Kidney epithelial cell (primary cell): ENCODE results near the gene KLHL12. TPM values are rescaled to one million over a fixed set of nuclear protein-coding genes. Genes with fewer than 3 reads are reported as not detected.
"Not testable (repeated sequence)": the region's sequence is repeated elsewhere in the genome, so short reads cannot be mapped to it uniquely, and the experiment has no call there.

Source experiments
- DNase-seq: peaks from one replicate; pipeline ENCODE4 v3.0.0-alpha.2; 2010; ENCODE audit warnings: low read depth
- H3K27me3 ChIP-seq: 2 replicates; pipeline ENCODE4 v1.6.0; 2011; ENCODE audit warnings: low read length; ENCODE audit not compliant: control insufficient read depth, insufficient read depth
- H3K36me3 ChIP-seq: 2 replicates; pipeline ENCODE4 v1.5.1; 2011; ENCODE audit warnings: low read length; ENCODE audit not compliant: control insufficient read depth, insufficient read depth
- H3K4me3 ChIP-seq: 2 replicates; pipeline ENCODE4 v1.5.1; 2011; ENCODE audit warnings: low read depth, mild to moderate bottlenecking, control low read depth, low read length
- CTCF ChIP-seq: IDR thresholded peaks from 2 replicates; pipeline ENCODE4 v1.5.1; 2011; ENCODE audit warnings: mild to moderate bottlenecking, moderate library complexity, low read length, control low read depth, inconsistent platforms; ENCODE audit not compliant: insufficient read depth, poor library complexity, severe bottlenecking
- total RNA-seq: library from RNA; depleted of rRNA; stranded (reverse); fragments of >200 nt; gene quantifications from 2 replicates; pipeline ENCODE4 v1.2.3, GENCODE V29; 2015

Gene KLHL12
- total RNA-seq, 1 donor from 2014 or later = 23.4 TPM

- H3K27me3 ChIP-seq = no peaks in the 10 kb centered on the region
- H3K4me3 ChIP-seq = no peak overlapping the region
- DNase-seq = no peak
- no peak for TF ChIP-seq CTCF
- H3K36me3 ChIP-seq = no peaks in the 10 kb centered on the region
Measured at GRCh38 chr1:202935844-202936243, 8.8 kb upstream of the KLHL12 start.

- H3K36me3 ChIP-seq = no peaks in the 10 kb centered on the region
- no peak for TF ChIP-seq CTCF
- no peak overlapping the region for H3K4me3 ChIP-seq
- DNase-seq = no peak
- H3K27me3 ChIP-seq = no peaks in the 10 kb centered on the region
Measured at GRCh38 chr1:202934755-202935154, 7.7 kb upstream of the KLHL12 start.

- Histone ChIP-seq H3K27me3 (no peaks in the 10 kb centered on the region), H3K36me3 (no peaks in the 10 kb centered on the region), H3K4me3 (no peak overlapping the region)
- no peak for DNase-seq
- no peak for TF ChIP-seq CTCF
Measured at GRCh38 chr1:202932476-202932875, 5.4 kb upstream of the KLHL12 start.

GRCh38 chr1:202923533-202923932 is 3.5 kb downstream of the KLHL12 start:
- TF ChIP-seq CTCF = no peak
- Histone ChIP-seq H3K36me3 (no peaks in the 10 kb centered on the region), H3K27me3 (no peaks in the 10 kb centered on the region), H3K4me3 (no peak overlapping the region)
- DNase-seq = no peak

- TF ChIP-seq CTCF = no peak
- no peak for DNase-seq
- Histone ChIP-seq H3K27me3 (no peaks in the 10 kb centered on the region), H3K36me3 (no peaks in the 10 kb centered on the region), H3K4me3 (no peak overlapping the region)
Measured at GRCh38 chr1:202919615-202920014, 7.4 kb downstream of the KLHL12 start.

GRCh38 chr1:202915146-202915545 is 11.9 kb downstream of the KLHL12 start:
- DNase-seq = no peak
- no peaks in the 10 kb centered on the region for H3K27me3 ChIP-seq
- H3K36me3 ChIP-seq = no peaks in the 10 kb centered on the region
- no peak for TF ChIP-seq CTCF
- H3K4me3 ChIP-seq = no peak overlapping the region

GRCh38 chr1:202912476-202912875 is 14.6 kb downstream of the KLHL12 start:
- H3K4me3 ChIP-seq, H3K36me3 ChIP-seq, H3K27me3 ChIP-seq, DNase-seq: not testable (repeated sequence)
